Middle frontal gyrus (tissue), 1 donor: ENCODE data around the gene MRPL51.
"Not testable (repeated sequence)": the region's sequence is repeated elsewhere in the genome, so short reads cannot be mapped to it uniquely, and the experiment has no call there.

Experiments
- DNase-seq: peaks from one replicate; pipeline ENCODE4 v3.0.0-alpha.2; 2015; ENCODE audit warnings: low spot score; ENCODE audit errors: extremely low spot score

The MRPL51 gene

DNA sequence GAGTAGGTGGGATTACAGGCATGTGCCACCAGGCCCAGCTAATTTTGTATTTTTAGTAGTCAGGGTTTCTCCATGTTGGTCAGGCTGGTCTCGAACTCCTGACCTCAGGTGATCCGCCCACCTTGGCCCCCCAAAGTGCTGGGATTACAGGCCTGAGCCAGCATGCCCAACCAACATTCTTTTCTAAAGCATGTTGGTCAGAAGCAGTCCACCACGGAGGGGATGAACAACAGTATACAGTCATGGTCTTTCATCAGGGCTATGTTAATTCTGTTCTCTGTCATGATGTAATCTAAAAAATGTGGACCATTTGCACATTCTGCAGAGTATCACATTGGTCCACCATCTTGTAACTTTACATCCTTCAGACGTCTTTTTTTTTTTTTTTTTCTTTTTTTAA, 3.6 kb downstream of the MRPL51 start:
- DNase-seq = no peak

DNA sequence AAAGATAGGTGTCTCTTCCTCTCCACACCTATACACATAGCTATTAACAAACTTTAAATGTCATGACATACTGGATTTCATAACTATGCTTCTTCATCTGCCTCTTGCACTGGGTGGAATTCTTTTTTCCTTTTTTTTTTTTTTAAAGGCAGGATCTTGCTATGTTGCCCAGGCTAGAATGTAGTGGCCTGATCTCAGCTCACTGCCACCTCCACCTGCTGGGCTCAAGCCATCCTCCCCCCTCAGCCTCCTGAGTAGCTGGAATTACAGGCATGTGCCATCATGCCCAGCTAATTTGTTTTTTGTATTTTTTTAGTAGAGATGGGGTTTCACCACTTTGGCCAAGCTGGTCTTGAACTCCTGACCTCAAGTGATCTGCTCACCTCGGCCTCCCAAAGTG, 4.8 kb downstream of the MRPL51 start:
- DNase-seq = no peak

DNA sequence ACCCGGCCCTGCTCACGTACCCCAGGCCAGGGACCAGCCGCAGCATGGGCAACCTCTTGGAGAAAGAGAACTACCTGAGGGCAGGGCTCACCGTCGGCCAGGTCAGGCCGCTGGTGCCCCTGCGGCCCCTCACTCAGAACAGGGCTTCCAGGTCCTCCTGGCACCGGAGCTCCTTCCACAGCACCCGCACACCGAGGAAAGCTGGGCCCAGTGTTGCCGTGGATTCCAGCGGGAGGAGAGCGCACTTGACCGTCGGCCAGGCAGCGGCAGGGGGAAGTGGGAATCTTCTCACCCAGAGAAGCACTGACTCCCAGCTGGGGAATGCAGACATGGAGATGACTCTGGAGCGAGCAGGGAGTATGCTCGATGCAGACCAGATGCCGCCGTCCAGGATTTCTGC, 14.6 kb downstream of the MRPL51 start:
- no peak for DNase-seq

DNA sequence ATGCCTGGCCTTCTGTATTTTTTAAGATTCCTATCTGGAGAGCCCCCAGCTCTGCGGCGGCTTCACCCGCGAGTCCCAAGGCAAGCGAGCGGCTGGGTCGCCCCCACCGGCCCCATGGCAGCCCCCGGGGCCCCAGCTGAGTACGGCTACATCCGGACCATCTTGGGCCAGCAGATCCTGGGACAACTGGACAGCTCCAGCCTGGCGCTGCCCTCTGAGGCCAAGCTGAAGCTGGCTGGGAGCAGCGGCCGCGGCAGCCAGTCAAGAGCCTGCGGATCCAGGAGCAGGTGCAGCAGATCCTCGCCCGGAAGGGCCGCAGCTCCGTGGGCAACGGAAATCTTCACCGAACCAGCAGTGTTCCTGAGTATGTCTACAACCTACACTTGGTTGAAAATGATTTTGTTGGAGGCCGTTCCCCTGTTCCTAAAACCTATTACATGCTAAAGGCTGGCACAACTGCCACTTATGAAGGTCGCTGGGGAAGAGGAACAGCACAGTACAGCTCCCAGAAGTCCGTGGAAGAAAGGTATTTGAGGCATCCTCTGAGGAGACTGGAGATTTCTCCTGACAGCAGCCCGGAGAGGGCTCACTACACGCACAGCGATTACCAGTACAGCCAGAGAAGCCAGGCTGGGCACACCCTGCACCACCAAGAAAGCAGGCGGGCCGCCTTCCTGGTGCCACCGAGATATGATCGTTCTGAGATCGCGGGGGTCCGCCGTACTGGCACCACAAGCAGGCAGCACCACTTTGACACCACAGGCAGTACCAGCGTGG, 15.3 kb downstream of the MRPL51 start:
- not testable (repeated sequence) for DNase-seq

DNA sequence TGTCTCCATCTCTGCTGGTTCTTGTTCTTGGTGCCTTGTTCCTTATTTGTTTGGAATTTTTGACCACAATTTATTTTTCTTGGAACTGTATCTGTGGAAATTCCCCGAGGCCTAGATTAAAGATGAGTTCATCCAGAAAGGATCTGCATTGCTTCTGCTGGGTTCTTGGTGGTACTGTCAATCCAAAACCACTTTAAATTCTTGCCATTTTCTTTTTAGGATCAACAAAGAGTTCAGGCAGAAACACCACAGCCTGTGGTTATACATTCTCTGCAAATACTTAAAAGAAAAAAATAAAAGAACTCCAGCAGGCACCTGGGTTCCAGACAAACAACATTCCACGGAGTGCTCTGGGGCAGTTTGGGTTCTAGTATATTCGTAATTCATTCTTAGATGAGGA, 16.6 kb downstream of the MRPL51 start:
- DNase-seq = no peak

DNA sequence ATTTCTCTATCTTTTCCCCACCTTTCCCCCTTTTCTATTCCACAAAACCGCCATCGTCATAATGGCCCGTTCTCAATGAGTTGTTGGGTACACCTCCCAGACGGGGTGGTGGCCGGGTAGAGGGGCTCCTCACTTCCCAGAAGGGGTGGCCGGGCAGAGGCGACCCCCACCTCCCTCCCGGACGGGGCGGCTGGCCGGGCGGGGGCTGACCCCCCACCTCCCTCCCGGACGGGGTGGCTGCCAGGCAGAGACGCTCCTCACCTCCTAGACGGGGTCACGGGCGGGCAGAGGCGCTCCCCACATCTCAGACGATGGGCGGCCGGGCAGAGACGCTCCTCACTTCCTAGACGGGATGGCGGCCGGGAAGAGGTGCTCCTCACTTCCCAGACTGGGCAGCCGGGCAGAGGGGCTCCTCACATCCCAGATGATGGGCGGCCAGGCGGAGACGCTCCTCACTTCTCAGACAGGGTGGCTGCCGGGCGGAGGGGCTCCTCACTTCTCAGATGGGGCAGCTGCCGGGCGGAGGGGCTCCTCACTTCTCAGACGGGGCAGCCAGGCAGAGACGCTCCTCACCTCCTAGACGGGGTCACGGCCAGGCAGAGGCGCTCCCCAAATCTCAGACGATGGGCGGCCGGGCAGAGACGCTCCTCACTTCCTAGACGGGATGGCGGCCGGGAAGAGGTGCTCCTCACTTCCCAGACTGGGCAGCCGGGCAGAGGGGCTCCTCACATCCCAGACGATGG, 17.7 kb downstream of the MRPL51 start:
- DNase-seq = not testable (repeated sequence)

DNA sequence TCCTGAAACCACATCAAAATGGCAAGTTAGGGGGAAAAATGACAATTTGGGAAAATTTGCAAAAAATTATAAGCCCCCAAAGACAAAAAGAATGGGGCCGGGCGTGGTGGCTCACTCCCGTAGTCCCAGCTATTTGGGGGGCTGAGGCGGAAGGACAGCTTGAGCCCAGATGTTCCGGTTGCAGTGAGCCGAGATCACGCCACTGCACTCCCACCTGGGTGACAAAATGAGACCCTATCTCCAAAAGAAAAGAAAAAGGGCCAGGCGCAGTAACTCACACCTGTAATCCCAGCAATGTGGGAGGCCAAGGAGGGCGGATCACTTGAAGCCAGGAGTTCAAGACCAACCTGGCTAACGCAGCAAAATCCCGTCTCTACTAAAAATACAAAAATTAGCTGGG, 20.6 kb downstream of the MRPL51 start:
- DNase-seq = no peak

DNA sequence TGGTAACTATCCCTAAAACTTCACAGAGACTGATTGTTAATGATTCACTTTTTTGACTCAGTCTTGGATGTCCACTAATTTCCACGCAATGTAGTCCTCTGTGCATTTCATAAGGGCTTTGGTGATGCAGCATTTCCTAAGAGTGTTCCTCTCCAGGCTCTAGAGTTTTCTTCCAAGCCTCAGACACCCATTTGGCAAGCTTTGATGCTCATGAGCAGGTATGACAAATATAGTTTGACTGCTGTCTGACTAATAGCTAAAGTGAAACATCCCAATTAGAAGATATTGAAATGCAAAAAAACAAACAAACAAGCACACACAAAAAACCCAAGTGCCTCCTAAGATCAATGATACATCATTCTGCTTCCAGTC, 21.1 kb downstream of the MRPL51 start:
- no peak for DNase-seq

DNA sequence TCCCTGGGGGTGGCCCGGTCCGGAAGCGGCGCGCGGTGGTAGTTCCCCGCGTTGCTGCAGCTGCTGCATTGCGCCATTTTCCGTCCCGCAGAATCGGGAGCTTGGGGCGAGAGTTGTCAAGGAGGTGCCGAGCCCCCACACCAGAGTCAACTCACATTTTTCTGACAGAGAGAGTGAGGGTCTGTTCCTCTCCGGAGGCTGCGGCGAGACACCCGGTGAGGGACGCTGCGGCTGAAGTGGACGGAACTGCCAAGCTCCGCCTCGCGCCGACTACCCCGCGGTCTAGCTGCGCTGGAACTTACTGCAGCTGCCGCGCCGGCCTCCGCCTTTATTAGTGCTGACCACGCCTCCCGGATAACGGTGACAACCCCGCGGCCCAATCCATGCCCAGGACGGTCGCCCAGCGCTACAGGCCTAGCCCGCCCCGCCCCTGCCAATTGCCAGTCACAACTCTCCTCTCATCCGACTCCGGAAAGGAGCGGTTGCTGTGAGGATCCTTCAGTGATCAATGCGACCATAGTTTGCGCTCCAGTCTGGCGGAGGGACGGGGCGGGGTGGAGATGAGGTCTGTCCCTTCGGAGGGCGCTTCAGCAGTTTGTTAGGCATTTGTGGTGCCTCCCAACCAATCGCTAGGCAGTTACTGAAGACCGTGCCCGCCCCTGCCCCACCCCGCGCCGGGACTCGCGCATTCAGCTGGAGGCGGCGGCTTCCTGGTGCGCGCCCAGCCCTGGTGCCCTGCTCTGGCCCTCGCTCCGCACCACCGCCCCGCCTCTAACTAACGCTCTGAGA, 22.5 kb downstream of the MRPL51 start, which contains the start of gene VAMP1:
TSS of gene VAMP1 (minus strand) at position 303 of the 789 bp plus-strand sequence. CDS start at position 157, 146 bp downstream.
- DNase-seq = peak; percentile 93

DNA sequence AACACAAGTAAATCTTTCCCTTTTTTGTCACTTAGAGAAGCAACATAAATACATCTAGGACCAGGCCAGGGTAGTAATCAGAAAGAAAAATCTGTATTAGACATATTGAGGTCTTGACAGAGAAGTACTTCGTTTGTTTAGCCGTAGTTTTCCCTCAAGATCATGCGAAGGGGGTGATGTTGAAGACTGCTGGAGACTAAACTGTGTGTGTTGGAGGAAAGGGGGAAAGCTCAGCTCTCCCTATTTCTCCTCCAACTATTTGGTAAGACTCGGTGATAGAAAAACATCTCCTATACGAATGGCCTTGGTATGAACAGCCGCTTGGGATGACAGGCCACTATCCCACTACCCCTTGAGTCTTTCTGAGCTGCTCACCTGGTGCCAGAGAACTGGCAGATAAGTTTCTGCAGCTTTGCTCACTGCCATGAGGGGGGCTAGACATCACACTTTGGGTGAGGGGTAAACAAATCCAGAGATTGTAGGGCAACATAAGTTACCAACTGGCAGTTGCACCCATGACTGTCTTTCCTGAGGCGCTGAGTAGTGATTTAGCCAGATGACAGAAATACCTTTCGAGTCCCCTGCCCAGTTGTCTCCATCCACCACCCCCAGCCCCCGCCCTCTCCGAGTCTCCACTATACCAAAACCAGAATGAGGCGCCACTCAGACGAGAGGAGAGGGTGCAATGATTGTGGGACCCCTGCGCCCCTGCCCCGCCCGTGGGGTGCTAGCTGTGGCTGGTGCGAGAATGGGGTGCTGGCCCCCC, 23.3 kb downstream of the MRPL51 start:
- DNase-seq = no peak

DNA sequence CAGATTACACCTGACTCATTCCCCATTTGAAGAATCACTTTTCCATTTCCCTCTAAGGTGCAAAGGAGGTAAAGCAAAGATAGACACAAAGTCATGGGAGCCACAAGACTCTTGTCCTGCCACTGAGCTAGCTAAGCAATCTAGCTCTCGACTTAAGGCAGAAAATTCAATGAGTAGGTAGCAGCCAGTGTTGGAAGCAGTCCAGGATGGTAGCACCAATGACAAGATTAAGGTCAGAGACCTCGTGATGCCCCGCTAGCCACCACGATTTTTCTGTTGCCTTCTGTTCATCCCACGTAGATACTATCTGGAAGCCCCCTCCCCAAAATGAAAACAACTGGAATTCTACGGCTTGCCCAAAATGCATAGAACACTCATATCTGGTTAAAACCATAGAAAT, 24.0 kb downstream of the MRPL51 start:
- no peak for DNase-seq

DNA sequence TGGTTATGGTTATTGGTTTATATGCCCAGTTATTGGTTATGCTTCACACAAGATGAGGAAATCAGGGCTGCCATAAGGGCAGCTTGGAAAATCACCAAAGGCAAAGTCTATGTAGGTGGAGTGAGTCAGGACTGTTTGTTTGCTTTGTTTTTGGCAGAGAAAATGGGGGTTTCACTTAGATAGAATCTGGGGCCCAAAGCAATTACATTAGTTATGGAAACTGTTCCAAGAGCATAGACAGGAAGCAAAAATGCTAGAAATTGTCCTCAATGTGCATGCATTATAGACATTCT, 24.8 kb downstream of the MRPL51 start:
- DNase-seq = no peak

DNA sequence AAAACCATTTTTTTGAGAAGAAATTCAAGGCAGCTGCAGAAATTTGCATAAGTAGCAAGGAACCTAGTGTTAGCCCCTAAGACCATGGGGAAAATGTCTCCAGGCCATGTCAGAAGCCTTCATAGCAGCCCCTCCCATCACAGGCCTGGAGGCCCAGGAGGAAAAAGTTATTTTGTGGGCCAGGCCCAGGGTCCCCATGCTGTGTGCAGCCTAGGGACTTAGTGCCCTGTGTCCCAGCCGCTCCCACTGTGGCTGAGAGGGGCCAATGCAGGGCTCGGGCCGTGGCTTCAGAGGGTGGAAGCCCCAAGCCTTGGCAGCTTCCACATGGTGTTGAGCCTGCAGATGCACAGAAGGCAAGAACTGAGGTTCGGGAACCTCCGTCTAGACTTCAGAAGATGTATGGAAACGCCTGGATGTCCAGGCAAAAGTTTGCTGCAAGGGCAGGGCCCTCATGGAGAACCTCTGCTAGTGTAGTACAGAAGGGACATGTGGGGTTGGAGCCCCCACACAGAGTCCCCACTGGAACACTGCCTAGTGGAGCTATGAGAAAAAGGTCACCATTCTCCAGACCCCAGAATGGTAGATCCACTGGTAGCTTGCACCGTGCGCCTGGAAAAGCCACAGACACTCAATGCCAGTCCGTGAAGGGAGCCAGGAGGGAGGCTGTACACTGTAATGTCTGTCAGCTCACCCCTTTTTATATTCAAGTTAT, 25.3 kb downstream of the MRPL51 start:
- DNase-seq = not testable (repeated sequence)

DNA sequence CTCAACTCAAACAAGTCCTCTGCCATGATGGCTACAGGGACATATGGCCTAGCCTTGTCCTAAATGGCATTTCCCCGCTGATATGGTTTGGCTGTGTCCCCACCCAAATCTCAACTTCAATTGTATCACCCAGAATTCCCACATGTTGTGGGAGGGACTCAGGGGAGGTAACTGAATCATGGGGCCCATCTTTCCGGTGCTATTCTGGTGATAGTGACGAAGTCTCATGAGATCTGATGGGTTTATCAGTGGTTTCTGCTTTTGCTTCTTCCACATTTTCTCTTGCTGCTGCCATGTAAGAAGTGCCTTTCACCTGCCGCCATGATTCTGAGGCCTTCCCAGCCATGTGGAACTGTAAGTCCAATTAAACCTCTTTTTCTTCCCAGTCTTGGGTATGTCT, 26.3 kb downstream of the MRPL51 start:
- not testable (repeated sequence) for DNase-seq

DNA sequence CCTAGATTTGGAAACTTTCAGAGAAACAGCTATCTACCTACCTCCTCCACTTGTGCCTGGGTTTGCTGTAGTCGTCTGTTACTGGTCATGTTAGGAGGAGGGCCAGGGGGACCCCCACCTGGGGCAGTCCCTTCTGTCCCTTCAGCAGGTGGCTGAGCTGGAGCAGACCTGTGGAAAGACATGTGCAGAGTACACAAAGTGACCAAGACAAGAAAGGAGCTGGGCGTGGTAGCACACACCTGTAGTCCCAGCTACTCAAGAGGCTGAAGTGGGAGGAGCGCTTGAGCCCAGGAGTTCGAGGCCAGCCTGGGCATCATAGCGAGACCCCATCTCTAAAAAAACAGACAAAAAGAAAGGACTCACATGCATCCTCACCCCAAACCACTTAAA, 26.9 kb downstream of the MRPL51 start:
- no peak for DNase-seq

DNA sequence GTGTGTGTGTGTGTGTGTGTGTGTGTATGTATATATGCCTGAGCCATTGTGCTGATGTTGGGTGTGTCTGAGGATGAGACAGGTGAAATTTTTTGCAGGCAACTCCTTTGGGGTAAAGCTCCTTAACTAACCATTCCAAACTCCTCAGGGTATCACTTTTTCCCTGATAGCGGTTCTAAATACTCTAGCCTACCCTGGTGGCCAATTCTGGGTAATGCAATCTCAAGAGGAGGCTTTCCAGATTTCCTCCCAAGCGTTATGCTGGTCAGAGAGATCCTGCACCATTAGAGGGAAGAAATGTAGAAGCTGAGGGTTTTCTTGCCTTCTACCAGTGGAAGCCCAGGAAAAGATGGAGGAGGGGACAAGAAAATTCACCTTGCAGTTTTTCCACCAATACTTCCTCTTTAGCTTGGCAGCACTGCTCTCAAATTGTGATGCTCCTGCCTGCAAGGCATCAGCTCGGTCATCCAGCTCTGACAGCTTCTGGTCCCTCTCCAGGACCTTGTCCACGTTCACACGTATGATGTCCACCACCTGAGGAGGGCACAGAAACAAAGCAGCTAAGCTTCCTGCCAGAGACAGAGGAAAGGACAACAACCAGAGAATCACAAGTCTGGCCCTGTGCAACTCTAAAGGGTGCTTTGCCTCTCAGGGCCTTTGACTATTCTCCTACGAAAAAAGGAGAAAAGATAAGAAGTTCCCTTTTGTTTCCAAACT, 27.4 kb downstream of the MRPL51 start:
- DNase-seq = peak; percentile 42

DNA sequence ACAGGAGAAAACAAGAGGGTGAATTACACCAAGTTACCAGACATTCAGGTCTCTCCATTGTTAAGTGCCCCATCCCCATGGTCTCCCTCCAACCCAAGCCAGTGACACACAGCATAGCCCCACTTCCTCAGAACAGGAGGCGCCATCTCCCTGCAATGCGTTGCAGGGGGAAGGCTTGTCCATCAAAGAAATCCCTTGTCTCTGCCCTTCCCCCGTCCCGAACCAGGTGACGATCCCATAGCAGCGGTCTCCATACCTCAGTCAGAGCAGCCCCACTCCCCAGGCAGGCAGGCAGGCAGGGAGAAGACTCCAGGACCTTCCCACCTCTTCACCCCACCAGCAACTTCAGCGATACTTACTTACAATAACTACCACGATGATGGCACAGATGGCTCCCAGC, 28.5 kb downstream of the MRPL51 start:
- no peak for DNase-seq

DNA sequence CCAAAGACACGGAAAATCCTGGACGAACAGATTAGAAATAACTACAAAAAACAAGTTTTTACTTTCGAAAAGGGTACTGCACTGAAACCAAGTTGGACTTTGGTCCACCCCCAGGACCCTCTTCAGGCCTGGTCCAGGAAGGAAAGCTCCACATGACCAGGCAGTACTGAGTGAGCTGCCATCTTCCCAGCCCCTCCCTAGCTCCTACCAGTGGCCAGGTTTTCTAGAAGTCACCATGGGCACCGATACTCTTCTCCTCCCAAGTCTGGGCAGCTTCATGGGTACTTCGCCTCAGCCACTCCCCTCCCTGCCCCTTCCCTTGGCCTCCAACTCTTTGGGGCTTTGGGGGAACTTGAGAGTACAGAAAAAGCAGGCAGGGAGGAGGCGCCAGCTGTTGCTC, 29.2 kb downstream of the MRPL51 start:
- no peak for DNase-seq

DNA sequence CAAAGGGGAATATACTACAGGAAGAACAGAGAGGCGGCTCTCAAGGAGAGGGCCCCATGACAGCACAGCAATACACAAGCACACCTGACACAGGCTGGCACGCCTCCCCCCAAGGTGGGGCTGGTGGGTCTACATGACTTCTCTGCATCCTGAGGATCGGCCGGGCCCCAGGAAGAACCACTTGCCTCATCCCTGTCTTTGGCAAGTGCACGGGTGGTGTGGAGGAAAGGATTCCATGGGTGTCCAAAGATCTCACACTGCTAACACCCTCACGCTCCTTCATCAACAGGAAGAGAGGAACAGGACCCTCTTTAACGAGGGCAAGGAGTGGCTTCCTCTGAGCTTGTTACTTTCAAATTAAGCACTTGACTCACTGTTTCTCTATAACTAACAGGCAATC, 29.8 kb downstream of the MRPL51 start:
- DNase-seq = no peak
